ELF-1 (cell line): ENCODE results near the gene PDE6A.

Source experiments
- DNase-seq: peaks from one replicate; pipeline ENCODE4 v3.0.0-alpha.2; 2016; ENCODE audit warnings: low read depth, low spot score

Gene PDE6A

DNA sequence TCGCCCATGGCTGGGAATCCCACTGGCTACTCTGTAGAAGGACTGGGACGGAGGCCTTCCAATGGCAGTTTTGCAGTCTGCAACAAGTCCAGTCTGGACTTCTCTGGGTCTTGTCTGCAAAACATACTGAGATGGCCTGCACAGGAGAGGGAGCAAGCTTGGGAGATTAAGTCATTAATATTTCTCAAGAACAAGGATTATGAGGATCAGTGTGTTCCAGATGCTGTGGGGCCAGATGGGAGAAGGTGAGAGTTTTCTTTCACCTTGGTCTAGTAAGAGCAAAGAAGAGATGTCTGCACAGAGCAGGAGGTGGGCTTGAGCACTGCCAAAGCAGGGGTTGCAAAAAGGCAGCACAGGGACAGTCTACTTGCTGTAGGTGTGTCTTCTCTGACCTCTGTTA, at the start of gene PDE6A:
Gene PDE6A, minus strand, starts transcription at position 128 of the 400 bp plus-strand sequence. Its CDS starts 120 bp downstream, at position 8.
- DNase-seq: no peak

DNA sequence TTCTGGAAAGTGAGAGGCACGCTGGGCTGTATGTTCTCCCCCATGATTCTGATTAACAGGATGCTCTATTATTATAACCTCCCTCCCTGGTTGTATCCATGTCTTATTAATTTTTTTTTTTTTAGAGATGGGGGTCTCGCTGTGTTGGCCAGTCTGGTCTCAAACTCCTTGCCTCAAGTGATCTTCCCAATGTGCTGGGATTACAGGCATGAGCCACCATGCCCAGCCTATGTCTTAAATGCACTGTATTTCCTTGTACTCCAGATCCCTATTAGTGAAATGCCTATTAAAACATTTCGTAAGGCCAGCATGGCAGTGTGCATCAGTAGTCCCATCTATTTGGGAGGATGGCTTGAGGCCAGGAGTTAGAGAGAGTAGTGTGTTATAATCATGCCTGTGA, 48.9 kb upstream of the PDE6A start:
- DNase-seq: no peak

DNA sequence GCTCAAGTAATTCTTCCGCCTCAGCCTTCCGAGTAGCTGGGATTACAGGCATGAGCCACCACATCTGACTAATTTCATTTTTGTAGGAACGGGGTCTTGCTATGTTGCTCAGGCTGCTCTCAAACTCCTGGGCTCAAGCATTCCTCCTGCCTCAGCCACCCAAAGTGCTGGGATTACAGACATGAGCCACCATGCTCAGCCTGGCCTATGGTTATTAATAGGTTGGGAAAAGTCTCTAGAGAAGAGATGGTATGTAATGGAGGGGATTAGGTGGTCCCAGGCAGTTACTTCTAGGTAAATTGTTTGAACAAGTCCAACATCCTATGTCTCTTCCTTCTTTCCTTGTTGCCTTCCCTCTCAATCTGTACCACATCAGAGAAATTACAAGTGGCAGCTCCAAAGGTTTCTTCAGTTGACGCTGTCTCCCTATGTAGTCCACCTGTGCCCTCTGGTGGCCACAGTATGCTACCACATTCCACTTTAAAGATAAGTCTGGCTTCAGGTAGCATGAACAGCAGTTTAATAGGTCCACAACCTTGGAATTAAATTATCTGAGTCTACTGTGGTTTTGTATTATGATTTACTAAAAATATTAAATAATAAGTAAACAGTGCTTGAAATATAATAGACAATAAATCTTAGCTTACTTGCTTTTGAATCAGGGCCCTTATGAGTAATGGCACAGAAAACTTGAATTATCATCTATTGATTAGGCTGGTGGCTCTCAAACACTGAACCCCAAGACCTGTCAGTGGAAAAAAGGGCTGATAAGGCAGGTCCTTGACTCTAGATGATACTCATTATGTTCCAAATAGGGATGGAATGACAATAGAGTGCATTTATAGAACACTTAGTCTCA, 46.2 kb upstream of the PDE6A start:
- peak; percentile 45 for DNase-seq

GRCh38 chr5:149988126-149988525, 43.5 kb upstream of the PDE6A start:
- no peak for DNase-seq

GRCh38 chr5:149982505-149982904, 37.9 kb upstream of the PDE6A start:
- no peak for DNase-seq

- DNase-seq: no peak
Observed at GRCh38 chr5:149981206-149981605, 36.6 kb upstream of the PDE6A start.

DNA sequence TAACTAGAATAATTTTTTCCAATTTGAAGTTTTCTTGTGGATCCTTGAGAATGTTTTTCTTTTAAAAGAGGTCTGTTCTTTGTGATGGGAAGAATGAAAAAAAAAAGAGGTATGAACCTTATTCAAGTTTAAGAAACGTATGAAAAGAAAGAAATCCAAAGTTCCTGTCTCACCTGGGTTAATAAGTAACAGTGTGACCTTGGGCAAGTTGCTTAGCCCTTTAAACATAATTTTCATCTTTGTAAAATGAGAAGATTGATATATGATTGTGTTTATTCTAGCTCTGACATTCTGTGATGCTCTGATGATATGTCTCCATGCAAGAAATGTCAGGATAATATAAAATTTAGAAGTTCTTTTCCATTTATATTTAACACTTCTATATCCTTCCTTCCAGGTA, 35.3 kb upstream of the PDE6A start:
- no peak for DNase-seq

- no peak for DNase-seq
Observed at GRCh38 chr5:149975409-149975808, 30.8 kb upstream of the PDE6A start.

DNA sequence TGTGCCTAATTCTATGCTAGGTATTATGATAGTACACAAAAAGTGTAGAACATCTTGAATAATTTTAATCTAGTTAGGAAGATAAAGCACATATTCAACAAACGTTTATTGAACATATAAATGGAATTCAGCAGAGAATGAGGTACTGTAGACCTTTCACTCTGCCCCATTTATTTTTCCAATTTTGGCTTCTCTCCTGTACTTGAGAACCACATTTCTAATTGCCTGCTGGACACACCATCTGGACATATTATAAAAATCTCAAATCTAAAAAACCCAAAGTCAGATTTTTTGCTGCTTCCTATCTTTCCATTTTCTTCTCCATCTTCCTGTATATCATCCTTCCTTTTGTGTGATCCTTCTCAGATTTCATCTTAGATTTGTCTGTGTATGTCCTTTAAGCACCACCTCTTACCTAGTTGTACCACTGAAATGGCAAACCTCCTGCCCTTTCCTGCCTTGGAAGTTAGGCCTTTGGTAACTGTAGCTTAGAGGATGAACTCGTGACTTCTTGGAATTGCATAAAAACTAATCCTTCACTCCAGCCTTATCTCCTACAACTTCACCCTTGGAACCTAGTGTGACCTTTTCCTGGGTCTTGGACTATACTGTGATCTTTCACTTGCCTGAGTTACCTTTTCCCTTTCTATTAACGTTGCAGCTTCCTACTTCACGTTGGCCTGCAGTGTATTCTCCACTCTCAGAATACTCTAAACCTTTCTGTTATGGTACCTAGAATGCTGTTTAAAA, 24.8 kb upstream of the PDE6A start:
- DNase-seq: no peak

GRCh38 chr5:149966946-149967345, 22.4 kb upstream of the PDE6A start:
- no peak for DNase-seq

- DNase-seq: no peak
Observed at GRCh38 chr5:149963729-149964128, 19.1 kb upstream of the PDE6A start.

GRCh38 chr5:149962601-149963300, 18.2 kb upstream of the PDE6A start:
- DNase-seq: no peak

DNA sequence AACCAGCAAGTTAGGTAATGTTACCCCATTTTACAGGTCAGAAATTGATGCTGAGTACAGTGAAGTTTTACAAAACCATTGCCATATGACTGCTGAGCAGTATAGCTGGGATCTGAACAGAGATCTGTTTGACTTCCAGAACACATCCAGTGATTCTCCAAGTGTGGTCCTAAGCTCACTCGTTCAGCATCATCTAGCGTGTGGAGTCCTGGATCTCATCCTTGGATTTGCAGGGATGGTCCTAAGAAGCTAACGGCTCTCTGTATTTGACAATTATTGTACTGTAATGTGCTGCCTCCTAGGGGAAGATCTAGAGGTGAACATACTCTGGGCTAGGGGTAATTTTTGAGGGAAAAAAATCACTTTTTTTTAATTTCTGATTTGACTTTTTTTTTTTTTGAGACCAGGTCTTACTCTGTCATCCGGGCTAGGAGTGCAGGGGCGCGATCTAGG, 17.4 kb upstream of the PDE6A start:
- DNase-seq: no peak

DNA sequence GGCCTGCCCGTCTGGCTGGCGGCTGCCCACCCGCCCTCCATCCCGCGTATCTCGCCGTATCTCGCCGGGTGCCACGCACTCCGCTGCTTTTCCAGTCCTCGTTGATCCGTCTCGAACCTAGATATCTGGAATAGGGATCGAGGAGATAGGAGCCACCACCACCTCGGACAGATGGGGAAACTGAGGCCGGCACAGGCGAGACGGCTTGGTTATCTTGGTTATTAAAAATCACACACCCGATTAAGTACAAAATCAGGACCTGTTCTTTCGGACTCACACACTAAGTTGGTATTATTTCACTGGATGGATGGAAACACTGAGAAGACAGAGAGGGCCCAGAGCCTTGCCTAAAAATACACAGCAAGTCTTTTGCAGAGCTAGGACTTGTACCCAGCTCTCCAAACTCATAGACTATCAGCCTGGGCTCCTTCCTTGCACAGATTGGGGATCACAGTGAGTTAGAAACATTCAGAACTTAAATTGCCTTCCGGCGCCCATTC, 16.6 kb upstream of the PDE6A start:
- DNase-seq: no peak

DNA sequence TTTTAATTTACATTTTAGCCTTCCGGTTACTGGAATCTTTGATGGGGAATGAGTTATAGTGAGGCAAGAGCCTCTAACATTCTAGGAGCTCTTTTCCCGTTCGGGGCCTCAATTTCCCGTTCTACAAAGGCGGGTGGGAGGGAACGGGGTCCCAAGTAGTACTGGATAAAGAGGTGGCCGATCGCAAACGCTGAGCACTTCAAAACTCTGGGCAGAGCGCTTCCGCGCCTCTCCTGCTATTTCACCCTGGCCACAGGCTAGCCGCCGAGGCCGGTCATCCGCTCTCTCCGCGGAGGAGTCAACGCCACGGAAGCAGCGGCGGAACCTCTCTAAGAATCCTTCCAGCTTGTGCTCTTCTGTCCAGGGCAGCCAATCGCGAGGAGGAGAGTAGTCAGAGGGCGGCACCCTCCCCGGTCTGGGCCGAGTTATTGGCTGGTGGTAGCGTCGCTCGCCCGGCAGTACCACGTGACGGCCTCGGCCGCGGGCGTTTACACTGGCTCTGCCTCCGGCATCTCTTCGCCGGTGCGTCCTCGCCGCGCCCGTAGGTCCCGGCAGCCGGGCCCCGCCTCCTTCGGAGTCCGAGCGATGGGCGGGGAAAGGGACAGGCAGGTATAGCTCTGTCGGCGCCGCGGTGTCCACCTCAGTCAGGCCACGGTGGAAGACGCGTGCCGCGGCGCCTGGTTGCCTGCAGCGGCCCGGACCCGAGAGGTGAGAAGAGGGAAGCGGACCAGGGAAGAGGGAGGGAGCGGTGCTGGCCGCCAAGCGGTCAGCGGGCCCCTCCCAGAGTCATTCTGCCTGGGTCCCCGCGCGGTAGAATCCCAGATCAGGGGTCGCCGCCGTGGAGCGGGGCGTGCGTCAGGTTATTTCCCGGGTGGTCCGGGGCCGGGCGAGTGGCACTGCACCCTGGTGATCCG, 15.9 kb upstream of the PDE6A start, which contains the start of gene SLC26A2:
Gene SLC26A2, plus strand, starts transcription at position 487 of the 914 bp plus-strand sequence. CDS start 16,895 bp downstream, outside the sequence.
- peak; percentile 99 for DNase-seq

- DNase-seq: peak; percentile 22
Observed at GRCh38 chr5:149959406-149960236, 15.0 kb upstream of the PDE6A start.

- no peak for DNase-seq
Observed at GRCh38 chr5:149957855-149958254, 13.3 kb upstream of the PDE6A start.

GRCh38 chr5:149956685-149957084, 12.1 kb upstream of the PDE6A start:
- DNase-seq: no peak

- no peak for DNase-seq
Observed at GRCh38 chr5:149954798-149955197, 10.2 kb upstream of the PDE6A start.
